Upper lobe of left lung (tissue), 4 donors: ENCODE measurements around the gene DPPA5.

Experiments used
- CTCF ChIP-seq, 6 experiments: fragments of 450-650 bp in 4 of 6; fragments of 200-600 bp in 2 of 6; sonication (generic) in 2 of 6; IDR thresholded peaks; one replicate each; pipeline ENCODE4 v1.5.1; 2016 to 2019; ENCODE audit warnings: antibody characterized with exemption in 6 of 6
- EP300 ChIP-seq, 4 donors: sonication (generic); formaldehyde crosslinking; IDR thresholded peaks; one replicate each; pipeline ENCODE4 v1.5.1; 2017; ENCODE audit warnings: antibody characterized with exemption in 4 of 4, control low read depth in 2 of 4
- POLR2AphosphoS5 ChIP-seq, 2 donors: sonication (generic); formaldehyde crosslinking; IDR thresholded peaks; one replicate each; pipeline ENCODE4 v1.5.1; 2017; ENCODE audit warnings: antibody characterized with exemption in 2 of 2

- TF ChIP-seq CTCF (IDR thresholded peaks at IDR 0.05): no peak
- TF ChIP-seq POLR2AphosphoS5 (IDR thresholded peaks at IDR 0.05): no peak
- no peak for TF ChIP-seq EP300 (IDR thresholded peaks at IDR 0.05)
These were observed 14.6 kb upstream of the DPPA5 start for GRCh38 chr6:73368675-73369074.
